Tongue (tissue), 2 donors: ENCODE results near the gene METTL8. TPM values are rescaled to one million over a fixed set of nuclear protein-coding genes. Genes with fewer than 3 reads are reported as not detected.

Experiments
- DNase-seq: peaks from one replicate; pipeline ENCODE4 v3.0.0-alpha.2; 2015
- total RNA-seq: library from RNA; depleted of rRNA; stranded (reverse); fragments of >200 nt; gene quantifications from one replicate; pipeline ENCODE4 v1.2.3, GENCODE V29; 2014

Gene METTL8, protein sequence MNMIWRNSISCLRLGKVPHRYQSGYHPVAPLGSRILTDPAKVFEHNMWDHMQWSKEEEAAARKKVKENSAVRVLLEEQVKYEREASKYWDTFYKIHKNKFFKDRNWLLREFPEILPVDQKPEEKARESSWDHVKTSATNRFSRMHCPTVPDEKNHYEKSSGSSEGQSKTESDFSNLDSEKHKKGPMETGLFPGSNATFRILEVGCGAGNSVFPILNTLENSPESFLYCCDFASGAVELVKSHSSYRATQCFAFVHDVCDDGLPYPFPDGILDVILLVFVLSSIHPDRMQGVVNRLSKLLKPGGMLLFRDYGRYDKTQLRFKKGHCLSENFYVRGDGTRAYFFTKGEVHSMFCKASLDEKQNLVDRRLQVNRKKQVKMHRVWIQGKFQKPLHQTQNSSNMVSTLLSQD
- 18.7 TPM for total RNA-seq

DNA sequence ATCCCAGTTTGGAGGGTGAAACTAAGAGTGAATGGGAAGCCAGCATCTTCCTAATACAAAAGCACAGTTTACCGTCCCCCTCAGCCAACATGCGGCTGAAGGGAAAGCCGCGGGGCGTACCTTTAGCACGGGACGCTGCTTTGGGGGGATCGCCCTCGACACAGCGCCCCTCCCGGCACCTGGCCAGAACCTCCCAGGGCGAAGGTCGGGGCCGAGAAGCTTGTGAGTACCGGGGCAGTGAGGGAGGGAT lies at the start of gene METTL8:
TSS of gene METTL8 (minus strand) at position 228 of the 250 bp plus-strand sequence. CDS start 41,805 bp downstream, outside the sequence.
- no peak for DNase-seq

DNA sequence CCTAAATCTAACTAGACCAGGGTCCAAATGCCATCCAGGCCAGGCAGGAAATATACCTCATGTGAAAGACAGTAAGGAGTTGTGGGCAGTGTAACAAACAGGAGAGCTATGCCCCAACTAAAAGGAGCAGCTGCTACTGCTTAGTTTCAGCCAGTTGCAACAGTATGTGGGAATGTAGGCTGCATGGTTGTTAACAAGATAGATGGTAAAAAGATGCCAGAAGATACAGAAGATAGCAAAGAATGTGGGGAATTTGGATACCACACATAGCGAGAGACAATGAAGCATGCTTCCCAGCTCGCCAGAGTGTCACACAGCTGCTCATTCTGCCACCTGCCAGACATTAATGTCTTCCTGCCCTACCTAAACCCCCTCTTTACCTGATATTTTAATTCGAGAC lies 49.1 kb upstream of the METTL8 start:
- peak; percentile 40 for DNase-seq

DNA sequence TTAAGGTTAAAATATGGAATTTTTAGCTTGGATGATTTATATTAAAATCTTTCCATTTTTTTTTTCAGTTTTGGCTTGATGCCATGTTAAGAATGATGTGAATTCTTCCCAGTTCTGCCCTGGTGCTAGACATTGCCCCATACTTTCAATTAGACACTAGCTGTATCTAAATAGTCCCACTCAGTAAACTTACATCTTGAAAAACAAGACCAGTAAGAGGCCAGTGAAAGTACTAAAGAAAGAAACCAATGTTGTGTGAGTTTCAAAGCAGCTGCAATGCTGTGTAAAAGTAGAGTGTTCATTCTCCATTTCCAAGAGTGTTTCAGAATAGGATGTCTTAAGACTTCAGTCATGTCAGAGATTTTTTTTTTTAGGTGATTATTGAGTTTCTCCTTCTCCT lies 48.5 kb upstream of the METTL8 start:
- DNase-seq: peak; percentile 4

DNA sequence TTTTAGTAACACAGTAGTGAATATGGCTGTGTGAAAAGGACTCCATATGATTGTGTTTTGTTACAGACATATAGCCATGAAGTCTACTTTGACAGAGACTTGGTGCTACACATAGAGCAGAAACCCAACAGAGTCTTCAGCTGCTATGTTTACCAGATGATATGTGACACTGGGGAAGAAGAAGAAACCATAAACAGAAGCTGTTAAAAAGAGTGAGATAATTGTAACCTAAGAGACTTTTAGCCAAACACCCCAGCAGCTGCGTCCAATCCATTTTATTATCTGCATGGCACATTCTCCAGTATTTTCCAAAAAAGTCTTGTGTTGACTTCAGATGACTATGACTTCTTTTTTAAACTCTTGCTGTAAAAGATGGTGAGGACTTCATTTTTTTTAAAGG lies 47.1 kb upstream of the METTL8 start:
- peak; percentile 34 for DNase-seq

DNA sequence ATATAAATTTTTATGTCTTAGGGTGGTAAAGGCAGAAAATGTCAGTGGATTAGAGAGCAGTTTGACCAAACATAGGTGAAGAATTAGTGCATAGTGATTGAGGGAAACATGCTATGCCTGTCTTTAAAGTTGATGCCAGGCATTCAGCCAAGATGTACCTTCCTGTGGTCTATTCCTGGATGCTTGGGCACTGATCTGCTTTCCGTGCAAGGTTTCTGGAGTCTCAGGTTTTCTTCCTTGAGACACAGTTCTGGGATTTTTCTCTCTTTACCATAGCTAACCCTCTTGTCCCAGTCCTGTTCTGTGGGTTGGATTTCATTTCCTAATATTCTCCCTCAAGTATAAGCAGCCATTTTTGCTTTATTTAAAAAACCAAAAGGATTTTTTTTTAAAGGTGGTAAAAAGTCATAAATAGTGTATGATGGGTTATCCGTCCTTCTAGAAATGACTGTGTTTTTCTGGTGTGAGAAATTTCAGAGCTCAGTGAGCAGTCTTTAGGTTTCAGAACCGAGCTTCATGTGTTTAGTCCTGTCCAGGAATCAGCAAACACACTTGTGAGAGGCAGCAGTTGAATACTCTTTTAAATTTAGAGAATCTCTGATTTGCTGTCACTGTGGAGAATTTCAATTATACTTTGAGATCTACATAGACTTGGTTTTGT lies 45.5 kb upstream of the METTL8 start:
- no peak for DNase-seq

DNA sequence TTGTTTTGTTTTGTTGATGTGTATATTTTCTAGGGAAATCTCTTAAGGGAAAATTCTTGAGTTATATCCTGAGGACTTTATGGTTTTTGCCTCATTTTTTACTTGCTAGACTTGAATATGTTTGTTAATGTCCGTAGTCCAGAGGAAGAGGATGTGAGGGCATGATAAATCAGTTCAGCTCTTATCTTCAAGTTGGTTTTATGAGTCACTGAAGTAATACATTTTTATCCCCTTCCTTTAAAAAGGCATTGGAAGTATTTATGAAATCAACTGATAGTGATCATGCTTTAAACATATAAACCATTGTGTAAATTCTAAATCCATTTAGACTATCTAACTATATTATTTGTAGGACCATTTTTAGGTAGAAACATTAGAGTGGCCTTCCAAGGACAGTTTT lies 44.6 kb upstream of the METTL8 start:
- no peak for DNase-seq

DNA sequence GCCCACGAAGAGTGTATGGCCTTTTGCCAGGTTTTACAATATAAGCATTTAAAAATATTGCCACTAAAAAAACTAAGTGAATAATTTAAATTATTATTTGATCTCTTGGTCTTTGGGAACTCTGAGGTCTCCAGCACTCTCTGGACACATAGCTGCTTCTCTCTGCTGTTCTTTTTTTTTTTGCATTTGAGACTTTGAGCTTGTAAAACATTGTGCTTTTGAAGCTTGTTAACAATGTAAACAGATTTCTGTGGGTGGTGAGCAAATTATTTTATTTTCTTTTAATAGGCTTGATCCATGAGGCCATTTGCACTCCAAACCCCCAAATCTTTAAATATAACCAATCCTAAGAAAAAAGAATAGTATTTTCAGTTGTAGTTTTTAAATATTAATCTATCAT lies 42.2 kb upstream of the METTL8 start:
- DNase-seq: no peak

DNA sequence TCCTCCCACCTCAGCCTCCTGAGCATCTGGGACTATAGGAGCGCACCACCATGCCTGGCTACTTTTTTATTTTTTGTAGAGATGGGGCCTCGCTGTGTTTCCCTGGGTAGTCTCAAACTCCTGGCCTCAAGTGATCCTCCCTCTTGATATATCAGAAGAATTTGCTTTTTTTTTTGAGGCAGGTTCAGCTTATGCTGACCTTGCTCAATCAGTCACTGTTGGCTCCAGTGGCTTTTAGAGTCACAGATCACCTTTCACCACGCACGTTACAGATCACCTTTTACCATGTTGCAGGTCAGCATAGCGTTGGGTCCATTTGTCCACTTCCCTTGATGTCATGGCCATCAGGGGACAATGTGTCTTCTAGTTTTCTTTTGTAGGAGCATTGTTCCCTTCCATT lies 36.3 kb upstream of the METTL8 start:
- no peak for DNase-seq

DNA sequence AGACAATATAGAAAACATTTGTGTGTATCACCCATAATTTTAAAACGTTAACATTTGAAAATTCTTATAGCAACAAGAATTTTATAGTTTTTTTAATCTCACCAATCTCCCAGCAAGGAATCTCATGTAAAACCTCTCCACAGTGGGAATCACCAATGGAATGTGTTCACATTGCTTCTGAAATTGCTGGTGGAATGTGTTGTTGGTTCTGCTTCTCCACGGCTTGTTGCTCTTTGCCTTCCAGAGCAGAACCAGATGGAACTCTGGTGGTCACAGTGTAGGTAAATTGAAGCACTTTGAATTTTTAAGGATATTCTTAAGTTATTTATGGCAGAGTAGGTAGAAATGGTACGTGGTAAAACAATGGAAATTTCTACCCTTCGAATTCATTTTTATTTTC lies 35.4 kb upstream of the METTL8 start:
- no peak for DNase-seq

DNA sequence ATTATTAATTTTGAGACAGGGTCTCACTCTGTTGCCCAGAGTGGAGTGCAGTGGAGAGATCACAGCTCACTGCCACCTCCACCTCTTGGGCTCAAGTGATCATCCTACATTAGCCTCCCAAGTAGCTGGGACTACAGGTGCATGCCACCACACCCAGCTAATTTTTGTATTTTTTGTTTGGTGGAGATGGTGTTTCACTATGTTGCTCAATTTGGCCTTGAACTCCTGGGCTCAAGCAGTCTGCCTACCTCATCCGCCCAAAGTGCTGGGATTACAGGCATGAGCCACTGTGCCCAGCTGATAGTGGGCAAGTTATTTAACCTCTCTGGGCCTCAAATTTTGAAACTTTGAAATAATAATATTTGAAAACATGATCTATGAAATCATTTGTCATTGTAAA lies 26.7 kb upstream of the METTL8 start:
- DNase-seq: no peak

DNA sequence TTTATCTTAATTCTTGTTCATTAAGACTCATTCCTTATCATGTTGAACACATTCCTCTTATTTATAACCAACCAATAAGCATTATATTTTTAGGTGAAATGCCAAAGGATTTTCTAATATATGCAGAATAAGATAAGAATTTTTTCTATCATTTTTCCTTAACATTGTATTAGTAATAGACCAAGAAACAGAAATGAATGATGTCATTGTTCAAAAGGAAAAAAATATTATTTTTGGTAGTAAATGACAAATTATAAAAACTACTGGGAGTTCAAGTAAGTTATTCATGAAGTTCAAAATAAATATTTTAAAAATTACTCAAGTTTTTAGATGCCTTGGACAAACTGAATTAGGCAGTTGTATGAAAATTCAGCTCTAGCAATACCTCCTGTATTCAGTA lies 25.7 kb upstream of the METTL8 start:
- DNase-seq: no peak

DNA sequence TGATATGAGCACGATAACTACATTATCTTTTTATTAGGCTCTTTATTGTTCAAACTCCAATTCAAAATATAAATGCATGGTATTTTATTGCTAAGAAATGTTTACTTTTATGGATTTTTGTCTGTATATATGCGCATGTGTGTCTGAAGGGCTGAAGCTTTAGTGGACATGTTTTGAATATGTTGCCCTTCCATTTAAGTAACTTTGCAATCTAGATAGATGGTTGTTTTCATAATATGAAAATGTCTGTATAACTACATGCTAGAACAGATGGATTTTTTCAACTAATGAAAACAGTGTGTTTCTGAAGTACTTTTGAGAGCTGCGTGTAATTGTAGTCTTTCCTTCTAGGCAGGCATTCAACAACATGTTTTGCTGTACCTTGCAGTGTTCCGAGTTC lies 19.0 kb upstream of the METTL8 start:
- DNase-seq: no peak

DNA sequence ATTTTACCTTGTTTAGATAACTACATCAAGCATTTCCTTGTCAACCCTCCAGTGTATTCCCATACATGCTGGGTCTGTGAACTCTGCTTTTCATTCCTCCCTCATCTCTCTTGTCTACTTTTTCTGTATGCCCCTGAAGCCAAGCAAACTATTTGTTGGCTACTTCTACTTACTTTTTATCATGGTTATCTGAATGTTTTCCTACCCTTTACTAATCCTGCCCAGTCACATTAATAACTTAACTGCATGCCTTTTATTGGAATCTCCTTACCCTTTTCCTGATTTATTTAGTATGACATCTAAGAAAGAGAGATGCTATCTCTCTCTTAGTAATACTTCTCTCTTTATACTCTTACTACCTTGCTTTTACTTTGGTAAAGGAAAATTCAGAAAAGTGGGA lies 17.3 kb upstream of the METTL8 start:
- DNase-seq: no peak

DNA sequence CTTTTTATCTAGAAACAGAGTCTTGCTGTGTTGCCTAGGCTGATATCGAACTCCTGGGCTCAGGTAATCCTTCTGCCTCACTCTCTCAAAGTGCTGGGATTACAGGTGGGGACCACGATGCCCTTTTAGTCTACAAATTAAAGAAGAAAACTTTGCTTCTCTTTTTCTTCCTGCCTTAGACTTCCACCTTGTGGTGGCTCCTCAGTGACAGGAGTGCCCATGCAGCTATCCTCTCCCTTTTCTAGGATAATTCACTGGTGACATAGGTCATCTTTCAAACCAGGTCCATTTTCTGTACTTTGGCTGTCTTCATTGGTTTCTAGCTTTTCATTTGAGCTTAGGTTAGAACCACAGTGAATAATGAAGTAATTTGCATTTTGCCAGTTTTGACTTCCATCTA lies 13.9 kb upstream of the METTL8 start:
- DNase-seq: no peak

DNA sequence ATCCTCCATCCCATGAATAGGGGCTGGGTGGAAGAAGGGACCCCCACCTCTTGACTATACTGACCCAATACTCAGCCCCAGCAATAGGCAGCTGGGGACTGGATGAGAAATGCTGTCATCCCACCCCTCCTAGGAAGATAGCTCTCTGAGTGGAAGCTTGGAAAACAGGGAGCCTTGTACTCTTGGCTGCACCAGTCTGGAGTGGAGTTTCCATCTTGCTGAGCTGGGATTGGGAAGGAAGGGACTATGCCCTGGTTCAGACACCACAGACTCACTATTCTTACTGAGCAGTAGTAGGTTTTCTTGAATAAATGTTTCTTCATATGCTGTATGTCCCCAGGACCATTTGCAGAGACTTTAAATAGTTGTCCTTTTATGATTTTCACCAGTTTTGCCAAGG lies 7.7 kb upstream of the METTL8 start:
- no peak for DNase-seq

DNA sequence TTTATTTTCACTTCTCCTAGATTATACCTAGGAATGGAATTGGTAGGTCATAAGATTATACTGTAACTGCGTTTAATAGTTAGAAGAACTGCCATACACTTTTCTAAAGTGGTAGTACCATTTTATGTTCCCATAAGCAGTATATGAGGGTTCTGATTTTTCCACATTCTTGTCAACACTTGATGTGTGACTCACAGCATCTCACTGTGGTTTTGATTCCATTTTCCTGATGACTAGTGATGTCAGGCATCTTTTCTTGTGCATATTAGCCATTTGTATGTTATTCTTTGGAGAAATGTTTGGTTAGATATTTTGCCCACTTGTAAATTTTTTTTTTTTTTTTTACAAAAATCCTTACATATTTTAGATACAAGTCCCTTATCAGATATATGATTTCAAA lies 2.5 kb upstream of the METTL8 start:
- DNase-seq: no peak

DNA sequence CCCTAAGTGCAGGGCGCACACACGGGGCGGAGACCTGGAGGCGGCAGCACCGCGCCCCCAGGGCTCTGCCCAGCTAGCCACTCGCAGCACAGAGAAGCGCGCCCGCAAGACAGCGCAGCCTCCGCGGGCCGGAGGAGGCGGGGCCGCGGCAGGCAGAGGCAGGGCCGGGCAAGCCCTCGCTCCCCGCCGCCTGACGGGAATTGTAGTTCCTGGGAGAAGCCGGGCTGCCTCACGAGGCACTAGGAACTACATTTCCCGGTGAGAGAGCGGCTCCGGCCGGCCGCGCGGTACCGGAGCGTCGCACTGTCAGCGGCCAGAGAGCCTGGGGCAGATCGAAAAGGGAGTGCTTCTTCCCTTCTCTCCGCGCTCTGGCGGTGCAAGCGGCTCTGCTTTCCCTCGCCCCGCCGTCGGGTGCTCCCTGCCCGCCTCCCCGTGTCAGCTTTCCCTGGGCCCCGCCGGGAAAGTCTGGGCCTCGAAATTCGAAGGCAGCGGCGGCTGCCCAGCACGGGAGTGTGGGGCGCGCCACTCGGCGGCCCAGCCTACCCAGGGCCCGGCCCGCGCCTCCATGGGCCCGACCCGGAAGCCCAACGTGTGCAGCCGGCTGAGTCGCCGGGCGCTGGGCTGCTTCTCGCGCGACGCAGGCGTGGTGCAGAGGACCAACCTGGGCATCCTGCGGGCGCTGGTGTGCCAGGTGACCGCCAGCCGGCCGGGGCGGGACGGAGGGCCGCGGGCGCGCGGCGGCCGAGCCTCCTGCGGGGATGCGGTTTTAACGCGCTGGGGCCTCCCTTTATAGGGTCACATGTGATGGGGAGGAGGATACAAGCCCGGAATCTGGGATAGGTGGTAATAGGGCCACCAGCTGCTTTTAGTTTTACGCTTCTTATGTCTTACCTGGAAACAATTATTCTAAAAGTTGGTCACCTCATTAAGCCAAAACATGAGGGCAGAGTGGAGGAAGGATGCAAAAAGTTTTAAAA lies 511 bp upstream of the METTL8 start, which contains the start of gene DCAF17:
TSS of gene DCAF17 (plus strand) at position 214 of the 977 bp plus-strand sequence. CDS start at position 566, 352 bp downstream.
- peak; percentile 98 for DNase-seq

DNA sequence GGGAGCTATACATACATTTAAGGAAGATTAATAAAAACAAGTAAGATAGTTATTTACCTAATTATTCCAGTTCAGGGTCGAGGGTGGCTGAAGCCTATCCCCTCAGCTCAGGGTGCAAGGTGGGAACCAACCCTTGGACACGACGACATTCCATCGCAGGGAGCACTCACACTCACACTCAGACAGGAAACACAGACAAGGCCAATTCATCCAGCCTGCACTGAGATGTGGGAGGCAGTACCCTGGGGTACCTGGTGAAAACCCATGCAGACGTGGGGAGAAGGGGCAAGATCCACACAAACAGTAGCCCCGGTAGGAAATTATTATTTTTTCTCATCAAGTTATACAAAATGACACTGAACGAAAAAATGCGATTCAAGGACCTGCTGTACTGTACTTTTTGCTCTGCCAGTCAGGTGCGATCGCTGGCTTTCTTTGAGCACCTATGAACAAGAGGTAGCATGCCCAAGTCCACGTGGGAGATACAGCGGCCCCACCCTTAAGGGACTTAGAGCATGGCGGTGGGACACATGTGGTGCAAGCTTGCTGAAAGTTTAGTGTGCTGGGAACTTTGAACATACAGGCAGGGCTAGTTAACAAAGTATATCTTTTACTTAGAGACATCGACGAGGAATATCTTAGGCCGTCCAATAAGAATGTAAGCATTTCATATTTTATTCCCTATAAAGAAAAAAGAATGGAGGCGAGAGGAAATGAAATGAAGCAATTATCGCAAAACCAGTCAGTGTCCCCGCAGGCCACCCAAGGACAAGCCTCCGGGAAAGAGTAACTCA lies 624 bp downstream of the METTL8 start:
- peak; percentile 66 for DNase-seq

DNA sequence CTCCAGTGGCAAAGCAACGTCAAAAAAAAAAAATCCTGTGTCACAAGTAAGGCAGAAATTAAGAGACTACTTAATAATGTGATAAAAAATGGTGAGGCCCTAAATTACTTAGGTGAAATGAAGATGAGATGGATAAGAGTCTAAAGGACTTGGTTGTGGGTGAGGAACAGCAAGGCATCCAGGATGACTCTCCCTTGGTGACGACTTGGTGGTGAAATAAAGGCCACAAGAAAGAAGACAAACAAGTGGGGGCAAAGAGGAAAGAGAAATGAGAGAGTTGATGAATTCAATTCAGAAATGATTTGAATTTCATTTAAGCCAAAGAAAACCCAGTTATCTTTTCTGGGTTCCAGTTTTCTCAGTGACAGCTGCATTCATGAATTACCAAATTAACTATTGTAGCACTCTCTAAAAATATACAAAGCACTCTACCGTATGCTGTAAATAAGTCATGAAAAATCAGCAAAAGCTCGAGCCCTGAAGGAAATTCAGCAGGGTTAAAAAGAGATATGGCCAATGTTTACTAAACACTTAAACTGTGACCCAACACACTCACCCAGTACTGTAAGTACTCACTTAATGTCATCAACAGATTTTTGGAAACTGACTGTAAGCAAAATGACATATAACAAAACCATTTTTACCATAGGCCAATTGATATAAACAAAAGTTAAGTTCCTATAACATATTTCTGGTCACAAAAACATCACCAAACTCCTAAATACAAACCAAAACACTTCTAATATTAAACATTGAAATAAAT lies 1.4 kb downstream of the METTL8 start:
- DNase-seq: no peak

DNA sequence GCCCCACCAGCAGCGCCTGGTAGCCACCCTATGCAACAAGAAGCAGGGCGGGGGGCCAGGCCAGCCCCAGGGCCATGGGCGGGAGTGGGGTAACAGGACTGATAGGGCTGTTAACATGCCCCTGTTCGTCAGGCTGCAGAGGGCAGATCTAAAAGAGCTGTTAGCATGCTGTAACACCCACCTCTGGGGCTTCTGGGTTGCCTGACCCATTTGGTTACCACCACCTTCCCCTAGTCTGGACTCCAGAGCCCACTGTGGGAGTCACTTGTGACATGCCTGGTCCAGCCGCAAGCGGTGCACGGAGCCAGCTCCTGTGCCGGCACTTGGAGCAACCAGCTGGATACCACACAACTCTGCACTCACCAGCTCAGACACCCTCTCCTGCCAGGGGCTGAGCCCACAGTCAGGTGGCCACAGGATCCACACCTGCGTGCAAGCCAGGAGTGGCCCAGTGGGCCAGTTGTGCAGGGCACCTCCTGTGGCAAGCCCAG lies 2.1 kb downstream of the METTL8 start:
- no peak for DNase-seq
